Measurements from ENCODE around the gene MRPL12.

DNA sequence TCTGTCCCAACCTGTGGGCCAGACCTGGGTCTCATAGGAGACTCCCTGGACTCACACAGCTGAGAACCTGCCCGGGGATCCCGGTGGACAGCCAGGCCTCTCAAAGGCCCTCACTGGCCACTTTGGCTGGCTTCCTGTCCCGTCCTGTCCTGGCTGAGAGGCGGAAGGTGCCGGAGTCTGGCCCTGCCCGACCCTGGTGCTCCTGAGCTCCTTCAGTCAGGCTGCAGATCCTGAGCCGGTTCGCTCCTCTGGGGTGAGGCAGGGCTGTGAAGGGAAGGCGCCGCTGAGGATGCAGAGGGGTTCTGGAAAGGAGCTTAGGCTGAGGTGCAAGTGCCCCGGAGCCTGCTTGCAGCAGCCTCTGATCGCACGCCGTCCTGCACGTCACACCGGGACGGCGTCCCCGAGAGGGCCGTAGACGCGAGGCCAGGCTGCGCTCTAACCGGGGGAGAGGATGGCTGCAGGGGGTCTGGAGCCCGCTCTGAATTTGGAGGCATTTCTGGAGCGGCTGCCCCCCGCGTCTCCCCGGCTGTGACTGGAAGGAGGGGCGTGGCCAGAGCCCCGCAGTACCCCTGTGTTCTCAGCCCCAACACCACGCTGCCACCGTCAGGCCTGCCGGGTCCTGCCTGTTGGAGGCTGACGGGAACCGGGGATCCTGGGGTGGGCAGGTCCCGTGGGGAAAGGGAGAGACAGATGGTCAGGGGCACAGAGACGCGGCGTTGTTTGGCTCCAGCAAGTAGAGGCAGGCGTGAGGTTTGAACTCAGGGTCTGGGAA lies 15.2 kb upstream of the MRPL12 start:
- TF ChIP-seq, protein P1, sequence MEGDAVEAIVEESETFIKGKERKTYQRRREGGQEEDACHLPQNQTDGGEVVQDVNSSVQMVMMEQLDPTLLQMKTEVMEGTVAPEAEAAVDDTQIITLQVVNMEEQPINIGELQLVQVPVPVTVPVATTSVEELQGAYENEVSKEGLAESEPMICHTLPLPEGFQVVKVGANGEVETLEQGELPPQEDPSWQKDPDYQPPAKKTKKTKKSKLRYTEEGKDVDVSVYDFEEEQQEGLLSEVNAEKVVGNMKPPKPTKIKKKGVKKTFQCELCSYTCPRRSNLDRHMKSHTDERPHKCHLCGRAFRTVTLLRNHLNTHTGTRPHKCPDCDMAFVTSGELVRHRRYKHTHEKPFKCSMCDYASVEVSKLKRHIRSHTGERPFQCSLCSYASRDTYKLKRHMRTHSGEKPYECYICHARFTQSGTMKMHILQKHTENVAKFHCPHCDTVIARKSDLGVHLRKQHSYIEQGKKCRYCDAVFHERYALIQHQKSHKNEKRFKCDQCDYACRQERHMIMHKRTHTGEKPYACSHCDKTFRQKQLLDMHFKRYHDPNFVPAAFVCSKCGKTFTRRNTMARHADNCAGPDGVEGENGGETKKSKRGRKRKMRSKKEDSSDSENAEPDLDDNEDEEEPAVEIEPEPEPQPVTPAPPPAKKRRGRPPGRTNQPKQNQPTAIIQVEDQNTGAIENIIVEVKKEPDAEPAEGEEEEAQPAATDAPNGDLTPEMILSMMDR (IDR thresholded peaks at IDR 0.05; ENCODE audit: low read length): no peak
- no peak for TF ChIP-seq EZH2 (IDR thresholded peaks at IDR 0.05; ENCODE audit: borderline replicate concordance, low read length)

All from OCI-LY1 (cell line).